Neural crest cell (in vitro differentiated cells): ENCODE measurements around the gene ACBD6. TPM values are rescaled to one million over a fixed set of nuclear protein-coding genes. Genes with fewer than 3 reads are reported as not detected.
A peak's percentile ranks its signal among the peaks of the same experiment; 100 is the strongest.

Source experiments
- DNase-seq: peaks from one replicate; pipeline ENCODE4 v3.0.0; 2021; ENCODE audit warnings: low read depth, mixed read lengths, low spot score
- H3K27ac Mint-ChIP-seq: one replicate; pipeline ENCODE4 v1.8.0; 2021; ENCODE audit warnings: mild to moderate bottlenecking, mixed read lengths; ENCODE audit not compliant: unreplicated experiment
- H3K27me3 Mint-ChIP-seq: 2 replicates; pipeline ENCODE4 v1.8.0; 2021; ENCODE audit warnings: low read depth, mild to moderate bottlenecking, mixed read lengths
- H3K36me3 Mint-ChIP-seq: 2 replicates; pipeline ENCODE4 v1.8.0; 2021; ENCODE audit warnings: low read depth, mild to moderate bottlenecking, mixed read lengths
- H3K4me1 Mint-ChIP-seq: 2 replicates; pipeline ENCODE4 v1.8.0; 2021; ENCODE audit warnings: mixed read lengths
- H3K4me3 Mint-ChIP-seq: one replicate; pipeline ENCODE4 v1.8.0; 2021; ENCODE audit warnings: mild to moderate bottlenecking, mixed read lengths
- H3K9me3 Mint-ChIP-seq: 2 replicates; pipeline ENCODE4 v1.8.0; 2021; ENCODE audit warnings: mixed read lengths
- total RNA-seq: library from RNA; stranded (reverse); gene quantifications from 2 replicates; pipeline ENCODE4 v1.2.1, GENCODE V29; 2021
- TF ChIP-seq, protein P1 (sequence below): fragments of 200-600 bp; sonication (generic); conservative IDR thresholded peaks from 2 replicates; pipeline ENCODE4 v1.5.0; 2021; ENCODE audit warnings: antibody characterized with exemption, mild to moderate bottlenecking

The ACBD6 gene
- total RNA-seq, 1 donor from 2014 or later = 59.1 TPM

DNA sequence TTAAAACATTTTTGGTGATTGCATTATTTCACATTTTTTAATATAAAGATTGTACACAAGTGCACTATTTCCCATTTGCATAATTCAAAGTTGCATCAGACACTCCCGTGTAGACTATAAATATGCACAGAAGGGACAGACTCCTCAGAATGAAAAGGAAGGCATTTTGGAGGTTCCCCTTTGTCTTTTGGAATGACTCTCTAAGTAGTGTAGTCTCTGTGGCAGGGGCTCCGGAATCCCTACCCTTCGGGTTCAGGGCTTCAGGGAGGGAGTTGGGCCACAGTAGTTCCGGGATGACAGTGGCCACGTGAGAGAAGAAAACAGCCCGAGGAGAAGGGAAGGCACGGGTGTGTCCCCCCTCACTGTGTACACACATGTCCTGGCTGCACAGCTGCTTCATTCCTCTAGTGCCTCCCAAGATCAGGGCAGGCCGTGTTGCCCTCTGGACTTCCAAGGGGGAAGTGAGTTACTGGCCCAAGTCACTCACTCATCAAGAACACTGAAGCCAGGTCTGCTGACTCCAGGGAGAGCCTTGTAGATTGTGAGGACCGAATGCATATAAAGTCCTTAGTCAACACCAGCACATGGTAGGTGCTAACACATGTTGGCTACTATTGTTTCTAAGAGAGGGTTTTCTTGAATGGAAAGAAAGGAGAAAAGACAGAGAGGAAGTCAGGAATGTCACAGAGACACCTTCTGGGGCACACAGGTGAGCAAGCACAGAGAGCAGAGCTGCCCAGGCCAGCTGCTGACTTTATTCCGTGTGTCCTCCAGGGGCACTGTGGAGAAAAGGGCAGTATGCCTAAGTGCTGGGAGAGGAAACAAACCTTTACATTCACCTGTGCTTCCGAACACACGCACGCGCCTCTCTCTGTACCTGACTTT is 232.5 kb downstream of the ACBD6 start:
- Mint-ChIP-seq H3K27ac (no peak overlapping the region), H3K4me3 (no peak overlapping the region), H3K9me3 (no peaks in the 10 kb centered on the region), H3K36me3 (peaks cover 14% of the 10 kb centered on the region), H3K4me1 (peaks cover 19% of the 10 kb centered on the region), H3K27me3 (no peaks in the 10 kb centered on the region)
- TF ChIP-seq, protein P1, sequence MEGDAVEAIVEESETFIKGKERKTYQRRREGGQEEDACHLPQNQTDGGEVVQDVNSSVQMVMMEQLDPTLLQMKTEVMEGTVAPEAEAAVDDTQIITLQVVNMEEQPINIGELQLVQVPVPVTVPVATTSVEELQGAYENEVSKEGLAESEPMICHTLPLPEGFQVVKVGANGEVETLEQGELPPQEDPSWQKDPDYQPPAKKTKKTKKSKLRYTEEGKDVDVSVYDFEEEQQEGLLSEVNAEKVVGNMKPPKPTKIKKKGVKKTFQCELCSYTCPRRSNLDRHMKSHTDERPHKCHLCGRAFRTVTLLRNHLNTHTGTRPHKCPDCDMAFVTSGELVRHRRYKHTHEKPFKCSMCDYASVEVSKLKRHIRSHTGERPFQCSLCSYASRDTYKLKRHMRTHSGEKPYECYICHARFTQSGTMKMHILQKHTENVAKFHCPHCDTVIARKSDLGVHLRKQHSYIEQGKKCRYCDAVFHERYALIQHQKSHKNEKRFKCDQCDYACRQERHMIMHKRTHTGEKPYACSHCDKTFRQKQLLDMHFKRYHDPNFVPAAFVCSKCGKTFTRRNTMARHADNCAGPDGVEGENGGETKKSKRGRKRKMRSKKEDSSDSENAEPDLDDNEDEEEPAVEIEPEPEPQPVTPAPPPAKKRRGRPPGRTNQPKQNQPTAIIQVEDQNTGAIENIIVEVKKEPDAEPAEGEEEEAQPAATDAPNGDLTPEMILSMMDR = peak; percentile 31
- DNase-seq = no peak

DNA sequence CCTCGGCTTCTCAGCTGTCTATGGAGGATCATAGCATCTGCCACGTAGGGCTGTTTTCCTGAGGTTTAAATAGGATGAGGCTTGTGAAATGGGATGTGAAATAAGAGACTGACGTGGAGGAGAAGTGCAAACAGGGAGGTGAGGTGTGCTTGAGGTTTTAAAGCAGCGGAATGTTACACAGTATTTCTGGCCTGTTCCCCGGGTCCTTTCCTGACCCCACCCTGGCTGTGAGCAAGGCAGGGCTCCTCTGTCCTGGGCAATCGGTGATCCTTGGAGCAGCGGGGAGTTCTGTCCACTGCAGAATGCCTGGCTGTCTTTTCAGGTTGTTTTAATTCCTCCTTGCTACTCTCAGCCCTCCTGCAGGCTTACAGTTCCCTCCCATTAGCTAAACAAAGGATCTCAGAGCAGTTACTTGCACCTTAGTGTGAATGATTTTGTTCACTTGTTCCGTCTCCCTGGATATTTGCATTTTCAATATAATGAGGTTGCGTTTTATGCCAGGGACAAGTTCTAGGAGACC is 233.8 kb downstream of the ACBD6 start:
- TF ChIP-seq, protein P1 = no peak
- Mint-ChIP-seq H3K4me1 (peaks cover 19% of the 10 kb centered on the region), H3K27me3 (no peaks in the 10 kb centered on the region), H3K36me3 (peaks cover 5% of the 10 kb centered on the region), H3K27ac (no peak overlapping the region), H3K9me3 (no peaks in the 10 kb centered on the region), H3K4me3 (no peak overlapping the region)
- DNase-seq = no peak

DNA sequence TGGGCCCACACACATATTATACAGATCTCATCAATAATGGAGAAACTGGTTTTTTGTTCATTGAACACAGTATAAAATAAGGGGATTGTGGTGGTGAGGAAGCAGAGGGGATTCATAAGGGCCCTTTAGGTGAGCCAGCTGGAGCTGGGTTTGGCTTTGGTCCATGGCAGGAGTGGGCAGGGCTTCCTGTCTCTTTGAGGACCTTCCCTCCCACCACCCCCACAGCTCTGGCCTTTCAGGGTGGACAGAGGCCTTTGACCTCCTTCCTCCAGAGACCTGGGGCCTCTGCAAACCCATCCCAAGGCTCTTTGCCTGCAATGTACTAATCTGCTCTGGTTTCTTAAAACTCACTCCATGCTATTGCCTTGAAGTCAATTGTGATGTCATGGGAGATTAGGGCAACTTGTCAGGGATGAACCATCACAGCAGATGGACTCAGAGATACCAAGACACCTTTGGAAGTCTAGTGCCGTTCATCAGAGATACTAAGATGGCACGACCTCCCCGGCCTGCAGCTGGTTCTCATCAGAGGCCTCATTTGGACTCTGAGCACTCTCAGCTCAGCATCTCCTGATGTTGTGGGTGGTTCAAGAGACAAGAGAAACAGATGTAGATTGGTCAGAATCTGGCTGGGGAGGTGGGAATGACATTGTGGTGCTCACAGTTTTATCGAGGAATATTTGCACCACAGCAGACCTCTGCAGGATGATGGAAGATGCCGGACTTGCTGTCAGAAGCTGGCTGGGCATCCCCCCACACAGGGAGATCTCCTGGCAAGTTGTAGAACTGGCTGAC is 234.4 kb downstream of the ACBD6 start:
- TF ChIP-seq, protein P1 = no peak
- Mint-ChIP-seq H3K4me1 (peaks cover 19% of the 10 kb centered on the region), H3K27me3 (peaks cover 3% of the 10 kb centered on the region), H3K36me3 (peaks cover 4% of the 10 kb centered on the region), H3K27ac (no peak overlapping the region), H3K9me3 (no peaks in the 10 kb centered on the region), H3K4me3 (no peak overlapping the region)
- no peak for DNase-seq

DNA sequence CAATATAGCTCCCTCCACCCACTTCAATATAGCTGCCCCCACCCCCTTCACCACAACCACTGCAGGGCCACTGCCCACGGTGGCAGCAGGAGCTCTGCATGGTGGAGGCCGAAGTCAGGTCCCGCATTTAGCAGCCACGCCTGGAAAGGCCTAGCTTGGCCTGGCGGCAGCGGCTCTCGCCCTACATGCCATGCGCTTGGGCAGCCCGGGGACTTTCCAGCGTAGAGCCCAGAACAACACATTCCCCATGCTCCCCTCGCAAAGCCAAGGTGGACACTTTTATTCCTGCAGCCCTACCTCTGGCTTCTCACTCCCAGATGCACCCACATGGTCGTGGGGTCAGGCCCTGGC is 235.2 kb downstream of the ACBD6 start:
- no peaks in the 10 kb centered on the region for H3K9me3 Mint-ChIP-seq
- DNase-seq = no peak
- peaks cover 4% of the 10 kb centered on the region for H3K36me3 Mint-ChIP-seq
- no peak overlapping the region for H3K4me3 Mint-ChIP-seq
- no peak overlapping the region for H3K27ac Mint-ChIP-seq
- H3K4me1 Mint-ChIP-seq = peaks cover 19% of the 10 kb centered on the region
- TF ChIP-seq, protein P1 = no peak
- H3K27me3 Mint-ChIP-seq = peaks cover 6% of the 10 kb centered on the region

DNA sequence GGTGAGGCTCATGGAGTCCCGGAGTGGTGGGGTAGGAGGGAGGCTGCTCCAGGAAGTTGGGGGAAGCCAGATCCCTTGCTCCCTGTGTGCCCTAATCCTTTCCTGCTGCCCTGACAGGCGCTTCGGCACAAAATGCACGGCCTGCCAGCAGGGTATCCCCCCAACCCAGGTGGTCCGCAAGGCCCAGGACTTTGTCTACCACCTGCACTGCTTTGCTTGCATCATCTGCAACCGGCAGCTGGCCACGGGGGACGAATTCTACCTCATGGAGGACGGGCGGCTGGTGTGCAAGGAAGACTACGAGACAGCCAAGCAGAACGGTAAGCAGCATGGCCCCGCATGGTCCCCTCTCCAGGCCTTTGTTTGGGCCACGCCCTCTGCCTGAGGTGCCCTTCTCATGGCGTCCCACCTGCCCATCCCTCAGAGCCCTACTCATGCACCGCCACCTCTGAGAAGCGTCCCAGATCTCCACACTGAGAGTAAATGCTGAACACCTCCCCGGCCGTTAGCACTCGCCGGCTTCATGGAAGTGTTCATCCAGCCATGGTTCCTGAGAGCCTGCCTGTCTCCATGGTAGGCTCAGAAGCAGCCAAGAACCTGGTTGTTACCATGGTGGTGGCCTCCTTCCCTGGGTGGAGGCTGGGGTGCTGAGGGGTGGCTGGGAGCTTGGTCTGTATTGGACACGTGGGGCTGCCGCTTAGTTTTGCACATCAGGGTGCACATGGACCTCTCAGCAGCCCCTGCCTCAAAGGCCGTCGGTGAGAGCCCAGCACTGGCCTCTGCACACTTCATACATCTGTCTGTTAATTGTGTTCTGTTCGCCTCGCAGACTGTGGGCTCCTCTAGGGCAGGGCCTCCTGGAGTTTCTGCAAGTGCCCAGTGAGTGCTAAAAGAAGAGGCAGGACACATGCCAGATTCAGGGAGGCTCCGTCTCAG is 235.8 kb downstream of the ACBD6 start:
- H3K27ac Mint-ChIP-seq = peak overlapping the region; percentile 78
- no peak overlapping the region for H3K4me3 Mint-ChIP-seq
- DNase-seq = no peak
- TF ChIP-seq, protein P1 = no peak
- H3K27me3 Mint-ChIP-seq = peaks cover 9% of the 10 kb centered on the region
- peaks cover 19% of the 10 kb centered on the region for H3K4me1 Mint-ChIP-seq
- H3K36me3 Mint-ChIP-seq = peaks cover 4% of the 10 kb centered on the region
- no peaks in the 10 kb centered on the region for H3K9me3 Mint-ChIP-seq
